Measurements from ENCODE around the gene SLC7A14. TPM values are rescaled to one million over a fixed set of nuclear protein-coding genes. Genes with fewer than 3 reads are reported as not detected.

The SLC7A14 gene
- polyA plus RNA-seq, 1 experiment = 0.60 TPM

DNA sequence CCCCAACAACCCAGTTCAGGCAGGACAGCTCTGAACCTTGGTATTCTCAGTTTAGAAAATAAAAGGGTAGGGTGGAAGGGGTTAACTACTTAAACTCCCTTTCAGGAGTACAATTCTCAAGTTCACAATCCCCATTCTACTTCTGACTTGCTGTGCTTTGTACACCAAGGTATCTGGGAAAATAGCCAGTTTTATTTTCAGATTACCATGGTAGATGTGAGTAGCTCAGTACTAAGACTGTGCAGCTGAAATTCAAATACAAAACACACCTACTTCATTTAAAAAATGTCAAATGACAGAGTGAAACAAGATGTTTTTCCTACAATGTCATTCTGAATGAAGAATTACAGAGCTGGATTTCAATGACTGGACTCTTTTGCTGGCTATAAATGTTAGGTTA lies 27.4 kb downstream of the SLC7A14 start:
- no peak for DNase-seq (ENCODE audit: low read depth)
- POLR2A ChIA-PET = interaction anchor here (0.5 kb wide), 1 partner anchor 318 kb away, joined by 3 read pairs; no protein-coding TSS in a partner anchor
- TF ChIP-seq, protein P1, sequence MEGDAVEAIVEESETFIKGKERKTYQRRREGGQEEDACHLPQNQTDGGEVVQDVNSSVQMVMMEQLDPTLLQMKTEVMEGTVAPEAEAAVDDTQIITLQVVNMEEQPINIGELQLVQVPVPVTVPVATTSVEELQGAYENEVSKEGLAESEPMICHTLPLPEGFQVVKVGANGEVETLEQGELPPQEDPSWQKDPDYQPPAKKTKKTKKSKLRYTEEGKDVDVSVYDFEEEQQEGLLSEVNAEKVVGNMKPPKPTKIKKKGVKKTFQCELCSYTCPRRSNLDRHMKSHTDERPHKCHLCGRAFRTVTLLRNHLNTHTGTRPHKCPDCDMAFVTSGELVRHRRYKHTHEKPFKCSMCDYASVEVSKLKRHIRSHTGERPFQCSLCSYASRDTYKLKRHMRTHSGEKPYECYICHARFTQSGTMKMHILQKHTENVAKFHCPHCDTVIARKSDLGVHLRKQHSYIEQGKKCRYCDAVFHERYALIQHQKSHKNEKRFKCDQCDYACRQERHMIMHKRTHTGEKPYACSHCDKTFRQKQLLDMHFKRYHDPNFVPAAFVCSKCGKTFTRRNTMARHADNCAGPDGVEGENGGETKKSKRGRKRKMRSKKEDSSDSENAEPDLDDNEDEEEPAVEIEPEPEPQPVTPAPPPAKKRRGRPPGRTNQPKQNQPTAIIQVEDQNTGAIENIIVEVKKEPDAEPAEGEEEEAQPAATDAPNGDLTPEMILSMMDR (IDR thresholded peaks at IDR 0.05; ENCODE audit: insufficient read depth, low read depth, low read length) = no peak
- Histone ChIP-seq H3K4me3 (ENCODE audit: low read depth, low read length) (no peak overlapping the region), H3K36me3 (ENCODE audit: control insufficient read depth, insufficient read depth, low read length) (no peaks in the 10 kb centered on the region), H3K27me3 (ENCODE audit: control insufficient read depth, insufficient read depth, low read length) (no peaks in the 10 kb centered on the region)
- CTCF ChIA-PET = interaction anchor here (0.5 to 1.1 kb wide), 3 partner anchors 9 to 76 kb away, joined by 3 to 4 read pairs (median 3); no protein-coding TSS in a partner anchor

DNA sequence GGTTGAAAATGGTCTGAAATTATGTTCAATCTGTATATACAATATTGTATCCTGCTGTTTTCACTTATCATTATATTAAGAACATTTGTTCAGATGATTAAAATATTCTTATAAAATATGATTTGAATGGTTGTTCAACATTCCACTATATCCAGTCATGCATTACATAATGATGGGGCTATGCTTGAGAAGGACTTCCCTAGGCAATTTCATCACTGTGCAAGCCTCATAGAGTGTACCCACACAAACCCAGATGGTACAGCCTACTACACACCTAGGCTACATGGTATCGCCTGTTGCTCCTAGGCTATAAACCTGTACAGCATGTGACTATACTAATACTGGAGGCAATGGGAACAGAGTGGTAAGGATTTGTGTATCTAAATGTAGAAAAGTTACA lies 30.5 kb downstream of the SLC7A14 start:
- H3K27me3 ChIP-seq (ENCODE audit: control insufficient read depth, insufficient read depth, low read length) = no peaks in the 10 kb centered on the region
- CTCF ChIA-PET = no interaction called here
- no peak overlapping the region for H3K4me3 ChIP-seq (ENCODE audit: low read depth, low read length)
- DNase-seq (ENCODE audit: low read depth) = no peak
- TF ChIP-seq, protein P1 (IDR thresholded peaks at IDR 0.05; ENCODE audit: insufficient read depth, low read depth, low read length) = no peak
- no peaks in the 10 kb centered on the region for H3K36me3 ChIP-seq (ENCODE audit: control insufficient read depth, insufficient read depth, low read length)
- POLR2A ChIA-PET = no interaction called here

DNA sequence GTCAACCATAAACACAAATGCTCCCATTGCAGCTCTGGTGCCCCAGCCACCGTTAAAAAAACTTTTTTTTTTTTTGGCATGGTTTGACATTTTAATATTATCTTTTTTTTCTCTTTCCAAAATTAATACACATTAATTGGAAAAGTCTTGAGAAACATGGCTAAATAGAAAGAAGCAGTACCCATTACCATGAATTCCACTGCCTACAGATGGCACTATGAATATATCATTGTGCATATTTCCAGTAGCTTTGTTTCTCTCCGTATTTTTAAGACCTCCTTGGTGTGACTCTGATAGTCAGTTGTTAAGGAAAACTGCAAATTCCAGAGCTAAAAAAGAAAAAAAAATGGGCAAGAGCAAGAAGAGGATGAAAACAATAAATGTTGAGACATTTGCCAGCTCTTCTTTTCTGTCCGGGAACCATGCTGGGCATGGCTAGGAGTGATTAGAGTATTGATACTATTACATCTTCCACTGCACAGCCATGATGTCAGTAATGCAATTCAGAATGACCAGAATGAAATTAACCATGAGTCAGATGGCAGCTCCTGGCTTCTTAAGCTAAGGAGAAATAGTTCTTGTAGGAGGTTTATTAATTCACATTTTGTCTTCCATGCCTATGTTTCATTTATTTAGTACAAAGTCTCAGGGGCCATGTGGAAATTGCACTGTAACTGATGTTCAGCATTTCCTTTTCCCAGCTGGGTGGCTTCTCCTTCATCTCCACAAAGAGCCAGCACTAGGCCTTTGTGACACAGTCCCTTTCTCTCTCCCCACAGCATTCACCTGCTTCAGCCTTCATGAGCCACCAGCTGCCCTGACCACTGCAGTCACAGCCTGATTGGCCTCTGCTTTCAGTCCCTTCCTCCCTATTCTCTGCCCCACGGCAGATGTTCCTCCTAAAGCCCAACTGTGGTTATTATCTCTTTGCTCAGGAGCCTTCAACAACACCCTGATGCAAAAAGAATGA lies 31.8 kb downstream of the SLC7A14 start:
- Histone ChIP-seq H3K4me3 (ENCODE audit: low read depth, low read length) (no peak overlapping the region), H3K36me3 (ENCODE audit: control insufficient read depth, insufficient read depth, low read length) (no peaks in the 10 kb centered on the region), H3K27me3 (ENCODE audit: control insufficient read depth, insufficient read depth, low read length) (no peaks in the 10 kb centered on the region)
- TF ChIP-seq, protein P1 (IDR thresholded peaks at IDR 0.05; ENCODE audit: insufficient read depth, low read depth, low read length) = no peak
- POLR2A ChIA-PET = no interaction called here
- CTCF ChIA-PET = interaction anchor here (0.6 to 2.6 kb wide), 7 partner anchors 10 to 454 kb away, joined by 3 to 20 read pairs (median 7); no protein-coding TSS in a partner anchor
- DNase-seq (ENCODE audit: low read depth) = no peak

DNA sequence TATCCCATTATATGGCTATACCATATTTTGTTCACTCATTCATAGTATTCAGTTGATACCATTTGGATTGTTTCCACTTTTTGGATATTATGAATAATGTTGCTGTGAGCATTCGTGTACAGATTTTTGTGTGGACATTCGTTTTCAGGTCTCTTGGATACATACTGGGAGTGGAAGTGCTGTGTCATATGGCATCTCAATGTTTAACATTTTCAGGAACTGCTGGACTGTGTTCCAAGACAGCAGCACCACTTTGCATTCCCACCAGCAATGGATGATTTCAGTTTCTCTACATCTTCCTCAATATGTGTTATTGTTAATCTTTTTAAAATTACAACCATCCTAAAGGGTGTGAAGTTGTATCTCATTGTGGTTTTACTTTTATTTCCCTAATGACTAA lies 34.6 kb downstream of the SLC7A14 start:
- DNase-seq (ENCODE audit: low read depth) = no peak
- ChIA-PET CTCF (no interaction called here), POLR2A (no interaction called here)
- TF ChIP-seq, protein P1 (IDR thresholded peaks at IDR 0.05; ENCODE audit: insufficient read depth, low read depth, low read length) = no peak
- Histone ChIP-seq H3K36me3 (ENCODE audit: control insufficient read depth, insufficient read depth, low read length) (no peaks in the 10 kb centered on the region), H3K4me3 (ENCODE audit: low read depth, low read length) (no peak overlapping the region), H3K27me3 (ENCODE audit: control insufficient read depth, insufficient read depth, low read length) (no peaks in the 10 kb centered on the region; the same call in 1 of the 2 replicates)

DNA sequence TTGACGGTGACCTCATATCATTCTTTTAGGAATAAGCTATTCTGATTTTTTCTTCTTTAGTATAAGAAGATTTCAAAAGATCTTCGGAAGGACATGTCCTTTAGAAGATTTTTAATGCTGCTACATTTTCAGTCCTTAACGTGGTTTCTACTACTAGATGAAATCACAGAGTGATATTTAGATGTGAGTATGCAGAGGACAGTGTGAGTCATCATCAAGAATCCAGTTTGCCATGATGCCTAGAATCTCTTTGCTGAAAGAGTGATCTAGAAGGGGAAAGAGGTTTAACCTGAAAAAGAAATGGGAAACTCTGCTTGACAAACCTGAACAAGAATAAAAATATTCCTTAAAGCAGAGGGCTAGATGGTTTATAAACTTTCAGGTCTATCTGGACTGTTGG lies 43.2 kb downstream of the SLC7A14 start:
- TF ChIP-seq, protein P1 (IDR thresholded peaks at IDR 0.05; ENCODE audit: insufficient read depth, low read depth, low read length) = no peak

More for the DNA sequence above, 43.2 kb downstream of the SLC7A14 start:
- H3K27me3 ChIP-seq (ENCODE audit: control insufficient read depth, insufficient read depth, low read length) = no peaks in the 10 kb centered on the region; the same call in 1 of the 2 replicates
- no peaks in the 10 kb centered on the region for H3K36me3 ChIP-seq (ENCODE audit: control insufficient read depth, insufficient read depth, low read length)
- no peak for DNase-seq (ENCODE audit: low read depth)
- ChIA-PET POLR2A (no interaction called here), CTCF (interaction anchor here (2.1 kb wide), 1 partner anchor 270 kb away, joined by 9 read pairs; no protein-coding TSS in a partner anchor)
- H3K4me3 ChIP-seq (ENCODE audit: low read depth, low read length) = no peak overlapping the region
